LNCAP (cell line): ENCODE data around the gene S1PR4.

ENCODE experiments used
- CTCF ChIP-seq: fragments of 450-650 bp; IDR thresholded peaks from 2 replicates; pipeline ENCODE4 v1.5.1; 2017; ENCODE audit warnings: mild to moderate bottlenecking

Gene S1PR4

GRCh38 chr19:3186160-3186688 lies 7.7 kb downstream of the S1PR4 start:
- TF ChIP-seq CTCF: no peak

GRCh38 chr19:3186891-3187661 lies 8.5 kb downstream of the S1PR4 start:
- TF ChIP-seq CTCF: no peak

- no peak for TF ChIP-seq CTCF
These were observed 9.3 kb downstream of the S1PR4 start for GRCh38 chr19:3187662-3188511.

- no peak for TF ChIP-seq CTCF
These were observed 10.3 kb downstream of the S1PR4 start for GRCh38 chr19:3188627-3189596.

- TF ChIP-seq CTCF: no peak
These were observed 11.3 kb downstream of the S1PR4 start for GRCh38 chr19:3189702-3190469.

- TF ChIP-seq CTCF: no peak
These were observed 11.9 kb downstream of the S1PR4 start for GRCh38 chr19:3190470-3190770.
